IPS-15b (cell line): Measurements from ENCODE around the gene HEXB.

Source experiments
- H3K27me3 ChIP-seq: one replicate; pipeline ENCODE4 v1.6.1; 2013; ENCODE audit warnings: low read length; ENCODE audit not compliant: control insufficient read depth, insufficient read depth
- H3K36me3 ChIP-seq: one replicate; pipeline ENCODE4 v1.6.1; 2013; ENCODE audit warnings: low read length; ENCODE audit not compliant: control insufficient read depth, insufficient read depth
- H3K4me1 ChIP-seq: one replicate; pipeline ENCODE4 v1.6.1; 2013; ENCODE audit warnings: mild to moderate bottlenecking, low read length; ENCODE audit not compliant: control insufficient read depth, insufficient read depth
- H3K4me3 ChIP-seq: one replicate; pipeline ENCODE4 v1.5.1; 2013; ENCODE audit warnings: low read depth, low read length
- H3K9ac ChIP-seq: one replicate; pipeline ENCODE4 v1.6.1; 2013; ENCODE audit warnings: low read depth, mild to moderate bottlenecking, low read length
- H3K9me3 ChIP-seq: one replicate; pipeline ENCODE4 v1.6.1; 2013; ENCODE audit warnings: mild to moderate bottlenecking, low read length; ENCODE audit not compliant: control insufficient read depth, insufficient read depth

The HEXB gene

DNA sequence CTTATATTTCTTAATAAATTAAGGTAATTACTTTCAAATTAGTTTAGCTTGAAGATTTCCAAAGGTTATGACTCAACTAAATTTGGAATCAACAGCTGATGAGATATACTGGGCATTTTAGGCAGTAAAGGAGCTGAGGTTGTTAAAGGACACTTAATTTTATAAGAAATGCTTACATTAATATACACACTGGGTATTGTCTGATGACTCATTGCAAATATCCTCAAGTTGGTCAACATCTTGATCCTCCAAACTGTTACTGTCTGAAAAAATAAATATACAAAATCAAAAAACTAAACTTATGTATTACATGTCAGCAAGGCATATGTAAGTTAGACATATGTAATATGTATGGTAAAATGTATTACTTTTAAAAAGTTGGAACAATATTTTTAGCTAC, 78.5 kb downstream of the HEXB start:
- no peak overlapping the region for H3K9ac ChIP-seq
- H3K36me3 ChIP-seq = no peaks in the 10 kb centered on the region
- no peaks in the 10 kb centered on the region for H3K9me3 ChIP-seq
- H3K4me3 ChIP-seq = no peak overlapping the region
- no peaks in the 10 kb centered on the region for H3K27me3 ChIP-seq
- no peaks in the 10 kb centered on the region for H3K4me1 ChIP-seq

DNA sequence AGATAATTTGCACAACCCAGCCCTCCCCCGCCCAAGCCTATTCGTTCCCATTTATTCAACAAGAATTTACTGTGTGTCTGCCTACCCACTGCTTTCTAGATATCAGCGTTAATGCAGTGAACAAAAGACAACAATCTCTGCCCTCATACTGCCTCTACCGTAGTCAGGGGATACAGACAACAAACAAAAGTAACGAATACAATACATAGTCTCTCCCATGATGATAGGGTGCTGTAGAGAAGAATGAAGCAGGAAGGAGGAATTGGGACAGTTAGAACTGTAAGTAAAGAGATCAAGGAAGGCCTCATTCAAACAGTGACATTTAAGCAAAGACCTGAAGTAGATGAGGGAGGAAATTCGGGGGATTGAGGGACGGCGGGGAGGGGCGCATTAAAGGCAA, 80.2 kb downstream of the HEXB start:
- H3K9ac ChIP-seq = no peak overlapping the region
- H3K9me3 ChIP-seq = no peaks in the 10 kb centered on the region
- no peaks in the 10 kb centered on the region for H3K36me3 ChIP-seq
- no peak overlapping the region for H3K4me3 ChIP-seq
- H3K27me3 ChIP-seq = no peaks in the 10 kb centered on the region
- H3K4me1 ChIP-seq = no peaks in the 10 kb centered on the region

DNA sequence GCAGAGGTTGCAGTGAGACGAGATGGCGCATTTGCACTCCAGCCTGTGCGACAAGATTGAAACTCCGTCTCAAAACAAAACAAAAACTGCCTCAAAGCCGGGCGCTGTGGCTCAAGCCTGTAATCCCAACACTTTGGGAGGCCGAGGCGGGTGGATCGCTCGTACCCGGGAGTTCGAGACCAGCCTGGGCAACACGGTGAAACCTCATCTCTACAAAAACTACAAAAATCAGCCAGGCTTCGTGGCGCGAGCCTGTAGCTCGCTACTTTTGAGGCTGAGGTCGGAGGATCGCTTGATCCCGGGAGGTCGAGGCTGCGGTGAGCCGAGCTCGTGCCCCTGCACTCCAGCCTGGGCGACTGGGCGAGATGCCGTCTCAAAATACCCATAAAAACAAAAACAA, 80.9 kb downstream of the HEXB start:
- Histone ChIP-seq H3K4me3 (peak overlapping the region; percentile 99), H3K9me3 (no peaks in the 10 kb centered on the region), H3K4me1 (no peaks in the 10 kb centered on the region), H3K36me3 (no peaks in the 10 kb centered on the region), H3K27me3 (no peaks in the 10 kb centered on the region), H3K9ac (no peak overlapping the region)

DNA sequence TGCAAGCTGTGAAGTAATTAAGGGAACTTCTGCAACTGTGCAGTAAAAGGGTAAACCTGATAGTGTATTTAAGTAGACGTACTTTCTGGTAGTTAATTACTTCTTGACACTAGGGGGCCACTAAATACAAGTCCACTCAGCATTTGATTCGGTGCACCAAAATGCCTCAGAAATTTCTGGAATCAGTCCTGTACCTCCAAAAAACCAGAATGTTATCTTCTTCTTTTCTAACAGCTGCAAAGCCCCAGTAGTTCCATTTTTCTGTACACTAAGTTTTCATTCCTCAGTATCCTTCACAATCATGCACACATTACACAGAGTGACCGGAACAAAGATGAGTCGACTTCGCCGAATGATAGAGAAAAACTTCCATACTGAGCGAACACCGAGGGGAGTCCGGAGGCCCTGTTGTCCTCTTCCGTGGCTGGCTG, 81.4 kb downstream of the HEXB start:
- Histone ChIP-seq H3K36me3 (no peaks in the 10 kb centered on the region), H3K9ac (peak overlapping the region; percentile 66), H3K4me3 (peak overlapping the region; percentile 99), H3K4me1 (no peaks in the 10 kb centered on the region), H3K27me3 (no peaks in the 10 kb centered on the region), H3K9me3 (no peaks in the 10 kb centered on the region)

DNA sequence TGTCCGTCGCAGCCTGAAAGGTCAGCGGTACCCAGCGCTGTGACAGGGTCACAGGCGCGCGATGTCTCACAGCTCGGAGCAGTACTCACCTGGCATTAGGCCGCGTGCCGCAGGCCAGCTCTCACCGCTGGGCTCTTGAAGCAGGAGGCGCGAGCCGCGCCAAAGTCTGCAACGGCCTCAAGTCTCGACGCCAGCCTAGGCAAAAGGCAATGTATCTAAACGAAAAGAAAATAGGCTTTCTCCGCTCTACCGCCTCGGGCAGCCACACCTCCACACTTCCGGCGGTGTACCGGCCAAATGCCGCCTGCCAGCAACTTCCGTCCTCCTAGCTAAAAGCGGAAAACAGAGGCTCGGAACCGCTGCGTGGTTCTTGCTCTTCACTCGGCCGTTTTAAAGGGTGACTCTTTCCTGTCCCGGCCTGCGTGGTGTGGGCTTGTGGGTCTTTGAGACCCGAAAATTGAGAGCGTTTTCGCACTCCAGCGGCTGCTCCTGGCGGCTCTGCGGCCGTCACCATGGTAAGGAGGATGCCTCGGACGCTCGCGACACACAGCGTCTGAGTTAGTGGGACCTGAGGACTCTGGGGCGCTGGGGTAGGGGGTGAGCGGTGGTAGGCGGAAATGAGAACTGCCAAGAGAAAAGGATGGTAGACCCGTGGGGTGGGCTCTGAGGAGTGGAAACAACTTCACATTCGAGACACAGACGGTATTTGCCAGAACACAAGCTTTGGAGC, 82.0 kb downstream of the HEXB start, which contains the start of the genes GFM2 and NSA2:
GFM2 (minus strand) TSS at position 269 of the 730 bp plus-strand sequence. CDS start 3,375 bp downstream, outside the sequence.
NSA2 (plus strand) TSS at position 401 of the 730 bp plus-strand sequence; CDS start at position 513, 112 bp downstream.
- Histone ChIP-seq H3K9ac (peak within 1 kb of the TSS; percentile 82), H3K9me3 (no peaks in the 10 kb centered on the region), H3K4me3 (peak within 1 kb of the TSS; percentile 99), H3K36me3 (no peaks in the 10 kb centered on the region), H3K4me1 (no peaks in the 10 kb centered on the region), H3K27me3 (no peaks in the 10 kb centered on the region)

DNA sequence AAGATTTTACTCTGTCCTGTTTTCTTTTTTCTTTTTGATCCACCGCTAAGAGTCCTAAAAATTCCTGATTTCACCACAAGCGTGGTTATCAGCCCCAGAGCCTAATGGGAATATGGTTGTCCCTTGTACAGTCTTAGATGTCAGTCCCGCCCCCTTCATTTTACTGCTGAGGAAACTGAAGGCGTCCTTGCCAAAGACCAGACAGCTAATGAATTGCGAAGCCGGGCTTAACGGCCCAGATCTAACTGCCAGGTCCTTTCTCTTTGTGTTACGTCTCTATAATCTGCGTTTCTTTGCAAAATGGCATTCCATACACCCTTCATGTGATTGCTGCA, 82.5 kb downstream of the HEXB start:
- H3K9me3 ChIP-seq = no peaks in the 10 kb centered on the region
- no peaks in the 10 kb centered on the region for H3K27me3 ChIP-seq
- peak overlapping the region; percentile 82 for H3K9ac ChIP-seq
- H3K36me3 ChIP-seq = peaks cover 2% of the 10 kb centered on the region
- H3K4me3 ChIP-seq = peak overlapping the region; percentile 99
- no peaks in the 10 kb centered on the region for H3K4me1 ChIP-seq
